B cell (primary cell): ENCODE measurements around the gene IWS1.

Experiments
- EZH2 ChIP-seq: IDR thresholded peaks from 2 replicates; pipeline ENCODE4 v1.6.1; 2012; ENCODE audit warnings: borderline replicate concordance, low read depth, mild to moderate bottlenecking, moderate library complexity, low read length; ENCODE audit not compliant: insufficient read depth, poor library complexity, severe bottlenecking
- TF ChIP-seq, protein P1 (sequence below): fragments of 200-600 bp; IDR thresholded peaks from one replicate; pipeline ENCODE4 v1.8.0; 2022; ENCODE audit warnings: antibody characterized with exemption, mild to moderate bottlenecking

DNA sequence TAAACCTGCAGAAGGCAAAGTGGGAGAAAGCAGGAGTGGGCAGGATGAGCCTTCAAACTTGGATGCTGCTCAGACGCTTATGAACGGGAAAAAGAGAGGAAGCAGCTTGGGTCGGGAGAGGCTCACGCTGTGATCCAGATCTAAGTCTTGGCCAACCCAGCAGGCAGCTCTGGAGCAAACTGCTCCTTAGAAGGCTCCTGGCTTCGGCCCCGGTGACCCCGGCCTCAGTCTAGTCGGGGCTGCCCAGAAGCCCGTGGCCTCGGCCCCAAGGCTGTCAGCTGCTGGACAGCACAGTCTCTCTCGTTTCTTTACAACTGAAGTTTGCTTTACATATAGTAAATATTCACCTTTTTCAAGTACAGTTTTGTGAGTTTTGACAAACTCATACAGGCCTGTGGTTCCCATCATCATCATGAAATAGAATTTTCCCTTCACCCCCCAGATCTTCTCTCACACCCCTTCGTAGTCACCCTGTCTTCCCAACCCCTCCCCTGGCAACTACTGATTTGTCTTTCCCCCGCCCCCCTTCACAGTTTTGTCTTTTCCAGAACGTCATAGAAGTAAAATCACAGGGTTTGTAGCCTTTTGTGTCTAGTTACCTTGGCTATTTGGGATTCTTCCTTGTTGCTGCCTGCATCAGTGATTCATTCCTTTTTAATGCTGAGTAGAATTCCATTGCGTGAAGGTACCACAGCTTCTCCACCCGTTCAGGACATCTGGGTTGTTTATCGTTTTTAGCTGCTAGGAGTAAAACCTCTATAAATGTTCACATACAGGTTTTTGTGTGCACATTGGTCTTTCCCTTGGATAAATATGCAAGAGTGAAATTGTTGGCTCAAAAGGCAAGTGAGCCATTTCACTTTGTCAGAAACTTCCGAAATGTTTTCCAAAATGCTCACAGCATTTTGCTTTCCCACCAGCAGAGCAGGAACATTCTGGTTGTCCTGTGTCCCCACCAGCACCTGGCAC lies 44.3 kb upstream of the IWS1 start:
- TF ChIP-seq, protein P1, sequence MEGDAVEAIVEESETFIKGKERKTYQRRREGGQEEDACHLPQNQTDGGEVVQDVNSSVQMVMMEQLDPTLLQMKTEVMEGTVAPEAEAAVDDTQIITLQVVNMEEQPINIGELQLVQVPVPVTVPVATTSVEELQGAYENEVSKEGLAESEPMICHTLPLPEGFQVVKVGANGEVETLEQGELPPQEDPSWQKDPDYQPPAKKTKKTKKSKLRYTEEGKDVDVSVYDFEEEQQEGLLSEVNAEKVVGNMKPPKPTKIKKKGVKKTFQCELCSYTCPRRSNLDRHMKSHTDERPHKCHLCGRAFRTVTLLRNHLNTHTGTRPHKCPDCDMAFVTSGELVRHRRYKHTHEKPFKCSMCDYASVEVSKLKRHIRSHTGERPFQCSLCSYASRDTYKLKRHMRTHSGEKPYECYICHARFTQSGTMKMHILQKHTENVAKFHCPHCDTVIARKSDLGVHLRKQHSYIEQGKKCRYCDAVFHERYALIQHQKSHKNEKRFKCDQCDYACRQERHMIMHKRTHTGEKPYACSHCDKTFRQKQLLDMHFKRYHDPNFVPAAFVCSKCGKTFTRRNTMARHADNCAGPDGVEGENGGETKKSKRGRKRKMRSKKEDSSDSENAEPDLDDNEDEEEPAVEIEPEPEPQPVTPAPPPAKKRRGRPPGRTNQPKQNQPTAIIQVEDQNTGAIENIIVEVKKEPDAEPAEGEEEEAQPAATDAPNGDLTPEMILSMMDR = no peak
- no peak for TF ChIP-seq EZH2
